IMR-90 (cell line): ENCODE data around the gene SOST. TPM values are rescaled to one million over a fixed set of nuclear protein-coding genes. Genes with fewer than 3 reads are reported as not detected.

Experiments used
- ATAC-seq: fragments of 200-7000 bp; cut with Tn5 transposase; 2 replicates; pipeline ENCODE4 v1.9.1; 2020; ENCODE audit warnings: low read depth, mild to moderate bottlenecking, moderate library complexity
- BruUV-seq: library from RNA; stranded (reverse); fragments of 400-500 nt; replicated peaks from 2 replicates; lab custom pipeline; 2021; lab: Mats Ljungman, UMichigan
- CTCF ChIA-PET: fragments of 300-600 bp; formaldehyde crosslinking; extraction: SDS; loops from one replicate; lab custom pipeline; 2021; ENCODE audit warnings: antibody characterized with exemption; lab: Yijun Ruan, JAX
- POLR2A ChIA-PET: fragments of 300-600 bp; sonication (Branson Sonifier 250); formaldehyde crosslinking; loops from one replicate; lab custom pipeline; 2022; ENCODE audit warnings: antibody characterized with exemption; ENCODE audit not compliant: unreplicated experiment; lab: Charles Lee
- DNase-seq: peaks from one replicate; pipeline ENCODE4 v3.0.0; 2013
- H2AFZ ChIP-seq: replicated peaks from 2 replicates; pipeline ENCODE3; 2013; ENCODE audit warnings: low read length, mild to moderate bottlenecking; ENCODE audit not compliant: poor library complexity
- H2AK5ac ChIP-seq: 2 replicates; pipeline ENCODE4 v1.6.1; 2013; ENCODE audit warnings: low read depth, low read length, inconsistent platforms
- H2AK9ac ChIP-seq: replicated peaks from 2 replicates; pipeline ENCODE3; 2013; ENCODE audit warnings: mild to moderate bottlenecking, low read depth, low read length, moderate library complexity; ENCODE audit not compliant: poor library complexity
- H2BK120ac ChIP-seq: 2 replicates; pipeline ENCODE4 v1.6.1; 2013; ENCODE audit warnings: low read depth, low read length, inconsistent platforms
- H2BK15ac ChIP-seq: 3 replicates; pipeline ENCODE4 v1.6.1; 2013; ENCODE audit warnings: low read depth, low read length, inconsistent platforms
- H2BK20ac ChIP-seq: 2 replicates; pipeline ENCODE4 v1.6.1; 2013; ENCODE audit warnings: low read depth, mild to moderate bottlenecking, inconsistent platforms, low read length, moderate library complexity
- H2BK5ac ChIP-seq: 2 replicates; pipeline ENCODE4 v1.6.1; 2013; ENCODE audit warnings: mild to moderate bottlenecking, low read depth, low read length, inconsistent platforms; ENCODE audit not compliant: poor library complexity, severe bottlenecking
- H3K14ac ChIP-seq: replicated peaks from 2 replicates; pipeline ENCODE4 v1.6.1; 2013; ENCODE audit warnings: low read depth, low read length, inconsistent platforms
- H3K18ac ChIP-seq: 2 replicates; pipeline ENCODE4 v1.6.1; 2013; ENCODE audit warnings: low read depth, low read length, control low read depth
- H3K23ac ChIP-seq: 2 replicates; pipeline ENCODE4 v1.6.1; 2013; ENCODE audit warnings: low read depth, low read length, inconsistent platforms
- H3K27ac ChIP-seq: 2 replicates; pipeline ENCODE4 v1.5.1; 2013; ENCODE audit warnings: mild to moderate bottlenecking, control low read depth, low read length; ENCODE audit not compliant: insufficient read depth
- H3K27me3 ChIP-seq: 2 replicates; pipeline ENCODE4 v1.6.1; 2013; ENCODE audit warnings: low read length; ENCODE audit not compliant: control insufficient read depth, insufficient read depth
- H3K36me3 ChIP-seq: 2 replicates; pipeline ENCODE4 v1.6.1; 2013; ENCODE audit warnings: low read length, mixed read lengths; ENCODE audit not compliant: control insufficient read depth, insufficient read depth
- H3K4ac ChIP-seq: 2 replicates; pipeline ENCODE4 v1.6.1; 2013; ENCODE audit warnings: low read depth, low read length, inconsistent platforms
- H3K4me1 ChIP-seq: 2 replicates; pipeline ENCODE4 v1.6.1; 2013; ENCODE audit warnings: low read length, mixed read lengths; ENCODE audit not compliant: control insufficient read depth, insufficient read depth
- H3K4me2 ChIP-seq: 2 replicates; pipeline ENCODE4 v1.6.1; 2013; ENCODE audit warnings: low read depth, mild to moderate bottlenecking, control low read depth, low read length, moderate library complexity
- H3K4me3 ChIP-seq: 2 replicates; pipeline ENCODE4 v1.5.1; 2013; ENCODE audit warnings: low read depth, mild to moderate bottlenecking, control low read depth, low read length, moderate library complexity; ENCODE audit not compliant: insufficient read depth
- H3K56ac ChIP-seq: 2 replicates; pipeline ENCODE4 v1.6.1; 2013; ENCODE audit warnings: low read length, inconsistent platforms; ENCODE audit not compliant: insufficient read depth; ENCODE audit errors: extremely low read depth
- H3K79me1 ChIP-seq, 2 experiments: 2 replicates each; pipeline ENCODE4 v1.6.1; 2013; ENCODE audit warnings: low read length in 2 of 2, inconsistent platforms in 1 of 2, low read depth in 1 of 2
- H3K9ac ChIP-seq: 2 replicates; pipeline ENCODE4 v1.6.1; 2013; ENCODE audit warnings: low read depth, low read length, control low read depth
- H3K9me1 ChIP-seq: 2 replicates; pipeline ENCODE4 v1.6.1; 2013; ENCODE audit warnings: low read length, inconsistent platforms; ENCODE audit not compliant: insufficient read depth
- H3K9me3 ChIP-seq: 2 replicates; pipeline ENCODE4 v1.6.1; 2013; ENCODE audit warnings: low read length; ENCODE audit not compliant: control insufficient read depth, insufficient read depth
- H4K20me1 ChIP-seq: 2 replicates; pipeline ENCODE4 v1.6.1; 2013; ENCODE audit warnings: low read length, inconsistent platforms; ENCODE audit not compliant: insufficient read depth
- H4K5ac ChIP-seq: 2 replicates; pipeline ENCODE4 v1.6.1; 2013; ENCODE audit warnings: mild to moderate bottlenecking, low read depth, low read length, control low read depth
- H4K8ac ChIP-seq, 2 experiments: 2 replicates each; pipeline ENCODE4 v1.6.1; 2013; ENCODE audit warnings: low read depth in 2 of 2, low read length in 2 of 2, control low read depth in 1 of 2, inconsistent platforms in 1 of 2
- H4K91ac ChIP-seq: 2 replicates; pipeline ENCODE4 v1.6.1; 2013; ENCODE audit warnings: low read depth, low read length, inconsistent platforms; ENCODE audit not compliant: insufficient read depth
- CEBPB ChIP-seq: IDR thresholded peaks from 2 replicates; pipeline ENCODE4 v1.6.1; 2012; ENCODE audit warnings: low read depth, low read length, improper control_type of control experiment
- FOS ChIP-seq: fragments of 150-350 bp; IDR thresholded peaks from 2 replicates; pipeline ENCODE4 v1.6.1; 2016; ENCODE audit warnings: low read depth, low read length
- MAFK ChIP-seq: IDR thresholded peaks from 2 replicates; pipeline ENCODE4 v1.6.1; 2012; ENCODE audit warnings: low read depth, low read length, improper control_type of control experiment
- MAZ ChIP-seq: IDR thresholded peaks from 2 replicates; pipeline ENCODE4 v1.6.1; 2012; ENCODE audit warnings: low read depth, mild to moderate bottlenecking, low read length, improper control_type of control experiment, moderate library complexity, borderline replicate concordance
- NFE2L2 ChIP-seq: fragments of 150-350 bp; IDR thresholded peaks from 2 replicates; pipeline ENCODE4 v1.6.1; 2016; ENCODE audit warnings: low read depth, mild to moderate bottlenecking, low read length
- RCOR1 ChIP-seq: IDR thresholded peaks from 2 replicates; pipeline ENCODE4 v1.6.1; 2012; ENCODE audit warnings: mild to moderate bottlenecking, low read length, improper control_type of control experiment; ENCODE audit not compliant: insufficient replicate concordance
- RFX5 ChIP-seq: IDR thresholded peaks from 2 replicates; pipeline ENCODE4 v1.8.0; 2012; ENCODE audit warnings: low read depth, mild to moderate bottlenecking, low read length, moderate library complexity
- WGBS, 2 experiments: methylation state at CpG; one replicate each; pipeline versions ENCODE4 v1.1.5 to v1.1.7; 2013; ENCODE audit warnings: missing lambda C conversion rate in 2 of 2; ENCODE audit not compliant: insufficient read length in 1 of 2; ENCODE audit errors: extremely low coverage in 2 of 2; 5-methylcytosine and 5-hydroxymethylcytosine counted together
- dilution Hi-C: fragments of 300-500 bp; cut with HindIII; formaldehyde crosslinking; loops from one replicate; pipeline ENCODE4 v1.14.3; 2018; ENCODE audit warnings: low sequenced_read_pairs; ENCODE audit not compliant: unreplicated experiment
- in situ Hi-C: fragments of 300-500 bp; cut with MboI; formaldehyde crosslinking; loops from 3 replicates; pipeline ENCODE4 v1.14.3; 2019; ENCODE audit warnings: low sequenced_read_pairs, inconsistent platforms, mixed read lengths
- intact Hi-C: fragments of 100-400 bp; cut with micrococcal nuclease; formaldehyde crosslinking; loops from 2 replicates; pipeline ENCODE4 v1.10.0; 2022
- polyA plus RNA-seq, 3 experiments: library from polyadenylated mRNA; depleted of rRNA; stranded (reverse); fragments of >200 nt; gene quantifications; 2 replicates each; pipeline ENCODE4 v1.2.3, GENCODE V29; 2012; ENCODE audit warnings: low replicate concordance in 1 of 3
- total RNA-seq: library from RNA; depleted of rRNA; stranded (reverse); fragments of >200 nt; gene quantifications from 2 replicates; pipeline ENCODE4 v1.2.3, GENCODE V29; 2012
- TF ChIP-seq, protein P1 (sequence below): fragments of 150-350 bp; IDR thresholded peaks from 2 replicates; pipeline ENCODE4 v1.6.1; 2016; ENCODE audit warnings: low read depth, mild to moderate bottlenecking, low read length, moderate library complexity, borderline replicate concordance
- TF ChIP-seq, protein P2 (sequence below): fragments of 150-350 bp; IDR thresholded peaks from 2 replicates; pipeline ENCODE4 v1.6.1; 2017; ENCODE audit warnings: mild to moderate bottlenecking, antibody characterized with exemption, low read length, low read depth

The SOST gene
- total and polyA plus RNA-seq, 2 of the 4 experiments (the other 2 are of a cell fraction) = not detected

DNA sequence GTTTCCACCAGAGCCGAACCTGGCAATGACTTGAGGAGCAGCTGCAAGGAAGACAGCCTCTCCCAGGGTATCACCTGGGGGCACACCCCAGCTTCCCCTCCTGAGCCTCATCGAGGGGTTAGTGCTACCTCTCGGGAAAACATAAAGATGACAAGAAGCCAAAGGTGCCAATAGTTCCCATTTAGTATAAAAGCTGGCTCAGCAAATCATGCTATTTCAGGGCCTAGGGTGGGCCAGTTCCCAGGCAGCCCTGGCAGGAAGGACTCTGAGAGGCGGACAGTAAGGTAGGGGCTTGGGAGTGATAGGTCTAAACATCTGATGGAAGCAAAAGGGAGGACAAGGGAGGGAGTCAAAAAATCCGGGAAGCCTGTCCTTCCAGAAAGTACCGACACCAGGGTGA, 46.2 kb downstream of the SOST start:
- H3K4ac ChIP-seq = no peak overlapping the region
- no peak for DNase-seq
- H3K4me2 ChIP-seq = no peak overlapping the region
- no peak overlapping the region for H2AK5ac ChIP-seq
- no peak overlapping the region for H3K9ac ChIP-seq
- in situ Hi-C loops = no loop called here
- H2BK20ac ChIP-seq = no peak overlapping the region
- no peak overlapping the region for H3K18ac ChIP-seq
- no peak overlapping the region for H2AFZ ChIP-seq
- H2BK120ac ChIP-seq = no peak overlapping the region
- dilution Hi-C loops = no loop called here
- no peak overlapping the region for H3K4me3 ChIP-seq
- H3K27ac ChIP-seq = no peak overlapping the region
- ChIA-PET POLR2A (no interaction called here), CTCF (no interaction called here)
- no peaks in the 10 kb centered on the region for H3K36me3 ChIP-seq
- no peak overlapping the region for H2BK5ac ChIP-seq
- no peaks in the 10 kb centered on the region for H3K9me3 ChIP-seq
- H3K27me3 ChIP-seq = peaks cover 7% of the 10 kb centered on the region
- no peak overlapping the region for H3K56ac ChIP-seq
- intact Hi-C loops = no loop called here
- H2BK15ac ChIP-seq = no peak overlapping the region
- no peak overlapping the region for H3K14ac ChIP-seq
- no peak overlapping the region for H4K8ac ChIP-seq
- no CpG with 5 or more reads among the region's 6 CpGs for WGBS, 2 experiments
- H3K23ac ChIP-seq = no peak overlapping the region
- no peaks in the 10 kb centered on the region for H4K20me1 ChIP-seq
- peaks cover 3% of the 10 kb centered on the region; the same call in 1 of the 2 replicates for H3K9me1 ChIP-seq
- BruUV-seq = no TSS peak
- no peak overlapping the region for H2AK9ac ChIP-seq
- H3K4me1 ChIP-seq = peaks cover 4% of the 10 kb centered on the region
- no peak for ATAC-seq
- no peak overlapping the region for H4K5ac ChIP-seq
- H4K91ac ChIP-seq = no peak overlapping the region
- H3K79me1 ChIP-seq = no peaks in the 10 kb centered on the region
- TF ChIP-seq FOS = no peak
- no peak for TF ChIP-seq RCOR1
- TF ChIP-seq CEBPB = no peak
- TF ChIP-seq, protein P1, sequence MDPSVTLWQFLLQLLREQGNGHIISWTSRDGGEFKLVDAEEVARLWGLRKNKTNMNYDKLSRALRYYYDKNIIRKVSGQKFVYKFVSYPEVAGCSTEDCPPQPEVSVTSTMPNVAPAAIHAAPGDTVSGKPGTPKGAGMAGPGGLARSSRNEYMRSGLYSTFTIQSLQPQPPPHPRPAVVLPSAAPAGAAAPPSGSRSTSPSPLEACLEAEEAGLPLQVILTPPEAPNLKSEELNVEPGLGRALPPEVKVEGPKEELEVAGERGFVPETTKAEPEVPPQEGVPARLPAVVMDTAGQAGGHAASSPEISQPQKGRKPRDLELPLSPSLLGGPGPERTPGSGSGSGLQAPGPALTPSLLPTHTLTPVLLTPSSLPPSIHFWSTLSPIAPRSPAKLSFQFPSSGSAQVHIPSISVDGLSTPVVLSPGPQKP = no peak
- no peak for TF ChIP-seq RFX5
- TF ChIP-seq MAFK = no peak
- TF ChIP-seq, protein P2, sequence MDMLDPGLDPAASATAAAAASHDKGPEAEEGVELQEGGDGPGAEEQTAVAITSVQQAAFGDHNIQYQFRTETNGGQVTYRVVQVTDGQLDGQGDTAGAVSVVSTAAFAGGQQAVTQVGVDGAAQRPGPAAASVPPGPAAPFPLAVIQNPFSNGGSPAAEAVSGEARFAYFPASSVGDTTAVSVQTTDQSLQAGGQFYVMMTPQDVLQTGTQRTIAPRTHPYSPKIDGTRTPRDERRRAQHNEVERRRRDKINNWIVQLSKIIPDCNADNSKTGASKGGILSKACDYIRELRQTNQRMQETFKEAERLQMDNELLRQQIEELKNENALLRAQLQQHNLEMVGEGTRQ = no peak
- no peak for TF ChIP-seq NFE2L2
- no peak for TF ChIP-seq MAZ
